Fibroblast of skin of back (primary cell): Measurements from ENCODE around the gene CA12.
"Not testable (repeated sequence)": the region's sequence is repeated elsewhere in the genome, so short reads cannot be mapped to it uniquely, and the experiment has no call there.

Experiments
- DNase-seq: peaks from one replicate; pipeline ENCODE4 v3.0.0-alpha.2; 2013

The CA12 gene

DNA sequence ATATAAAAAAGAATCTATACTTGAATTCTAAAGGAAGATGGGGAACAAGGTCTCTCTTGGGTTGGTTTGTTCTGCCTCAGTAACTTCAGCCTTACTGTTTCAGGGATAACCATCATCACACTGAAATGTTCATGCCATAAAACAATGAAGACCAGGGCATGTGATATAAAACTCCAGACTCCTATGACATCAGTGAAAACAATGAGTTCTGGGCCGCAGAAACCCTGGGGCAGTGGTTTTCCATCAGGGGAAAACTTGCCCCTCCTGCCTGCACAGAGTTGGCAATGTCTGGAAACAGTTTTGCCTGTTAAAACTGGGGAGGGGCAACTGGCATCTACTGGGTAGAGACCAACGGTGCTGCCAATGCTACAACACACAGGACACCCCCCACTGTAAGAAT lies 46.8 kb downstream of the CA12 start:
- no peak for DNase-seq

DNA sequence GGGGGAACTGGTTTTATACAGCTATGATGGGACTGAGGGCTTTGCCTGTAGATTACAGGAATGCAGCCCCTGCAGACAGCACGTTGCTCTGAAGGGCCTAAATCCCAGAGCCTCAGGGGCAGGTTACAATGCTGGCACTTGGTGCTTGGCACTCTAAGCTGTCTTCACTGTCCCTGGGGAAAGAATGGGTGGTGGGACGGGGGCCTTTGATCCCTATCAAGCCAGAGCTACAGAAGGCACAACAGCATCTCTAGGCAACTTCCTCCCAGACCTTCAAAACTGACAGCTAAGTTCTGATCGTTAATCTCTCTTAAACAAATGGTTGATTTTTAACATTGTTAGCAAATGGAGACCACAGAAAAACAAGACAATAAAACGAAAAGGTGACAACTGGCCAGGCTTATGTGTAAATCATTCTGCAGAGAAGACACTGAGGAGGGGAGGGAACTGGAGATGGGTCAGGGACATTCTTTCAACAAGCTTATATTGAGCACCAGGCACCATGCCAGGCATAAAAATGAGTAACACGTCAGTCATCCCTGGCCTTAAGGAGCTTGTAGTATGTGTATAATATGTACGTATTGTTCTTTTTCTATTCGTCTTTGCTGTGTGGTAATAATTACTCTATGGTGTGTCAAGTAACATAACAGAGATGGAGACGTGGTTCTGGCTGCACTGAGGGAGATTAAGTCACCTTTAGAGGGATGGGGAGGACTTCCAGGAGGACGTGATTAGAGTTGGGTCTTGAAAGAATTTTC lies 49.1 kb downstream of the CA12 start:
- DNase-seq = peak; percentile 97

DNA sequence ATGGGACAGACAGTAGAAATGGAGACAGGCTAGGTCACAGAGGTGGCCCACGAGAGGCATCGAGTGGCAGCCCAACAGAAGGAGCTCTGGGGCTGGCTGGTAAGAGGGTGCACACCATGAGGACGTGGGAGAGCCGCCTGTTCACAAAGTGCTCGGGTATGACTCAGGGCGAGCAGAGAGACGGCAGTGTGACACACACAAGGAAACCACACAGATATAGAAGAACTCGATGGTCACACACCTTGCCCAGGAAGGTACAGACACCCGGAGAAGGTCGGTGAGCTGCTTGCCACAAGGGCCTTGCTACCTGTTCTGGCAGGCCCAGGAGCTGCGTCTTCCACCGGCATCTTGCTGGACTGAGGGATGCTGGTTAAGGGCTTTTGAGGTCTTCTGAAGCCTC lies 50.2 kb downstream of the CA12 start:
- DNase-seq = no peak

DNA sequence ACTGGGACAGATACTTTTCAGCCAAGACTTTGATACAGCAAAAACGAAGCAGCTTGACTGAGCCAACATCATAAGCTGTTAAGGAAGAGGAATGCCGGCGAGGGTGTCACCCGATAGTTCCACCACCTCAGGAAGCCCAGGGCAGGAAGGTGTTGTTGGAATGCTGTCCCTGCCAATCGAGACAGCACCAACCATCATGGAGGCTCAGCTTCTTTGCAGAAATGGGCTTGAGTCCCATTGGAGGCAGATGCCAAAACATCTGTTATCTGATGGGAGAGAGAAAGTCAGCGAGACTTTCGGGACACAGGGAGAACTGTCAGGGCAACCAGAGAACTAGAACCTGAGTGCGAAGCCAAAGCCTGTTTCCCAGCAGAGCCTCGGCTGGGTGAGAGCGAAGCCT lies 50.7 kb downstream of the CA12 start:
- no peak for DNase-seq

DNA sequence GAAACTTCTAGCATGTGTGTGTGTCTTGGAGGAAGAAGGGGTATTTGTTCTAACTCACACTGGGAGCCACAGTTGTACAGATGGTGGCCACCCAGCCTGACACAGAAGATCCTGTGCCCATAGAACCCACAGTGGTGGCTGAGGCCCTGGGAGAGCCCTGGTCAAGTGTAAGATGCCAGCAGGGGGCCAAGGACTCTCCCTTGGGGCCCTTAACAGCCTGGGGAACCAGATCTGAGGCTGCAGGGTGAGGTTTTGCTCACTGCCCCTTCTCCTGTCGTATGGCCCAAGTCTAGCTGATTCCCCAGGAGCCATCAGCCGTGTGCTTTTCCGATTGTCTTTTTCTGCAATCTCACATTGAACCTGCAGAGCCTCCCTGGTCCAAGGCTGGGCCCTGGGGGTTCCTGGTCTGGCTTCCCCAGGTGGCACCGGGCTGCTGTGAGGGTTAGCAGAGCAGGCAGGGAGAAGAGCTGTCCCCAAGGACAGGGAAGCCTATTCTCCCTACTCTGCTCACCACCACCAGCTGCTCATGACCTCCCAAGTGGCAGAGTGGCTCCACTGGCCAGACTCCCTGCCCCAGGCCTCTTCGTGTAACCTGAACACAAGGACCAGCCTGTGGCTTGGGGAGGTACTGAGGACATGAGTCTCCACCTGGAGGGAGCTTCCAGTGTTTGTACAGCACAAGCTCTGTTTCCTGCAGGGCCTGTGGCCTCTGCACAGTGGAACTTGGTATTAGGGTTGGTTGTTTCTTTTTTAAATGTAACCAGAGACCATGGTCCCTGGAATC lies 51.9 kb downstream of the CA12 start:
- DNase-seq = no peak

DNA sequence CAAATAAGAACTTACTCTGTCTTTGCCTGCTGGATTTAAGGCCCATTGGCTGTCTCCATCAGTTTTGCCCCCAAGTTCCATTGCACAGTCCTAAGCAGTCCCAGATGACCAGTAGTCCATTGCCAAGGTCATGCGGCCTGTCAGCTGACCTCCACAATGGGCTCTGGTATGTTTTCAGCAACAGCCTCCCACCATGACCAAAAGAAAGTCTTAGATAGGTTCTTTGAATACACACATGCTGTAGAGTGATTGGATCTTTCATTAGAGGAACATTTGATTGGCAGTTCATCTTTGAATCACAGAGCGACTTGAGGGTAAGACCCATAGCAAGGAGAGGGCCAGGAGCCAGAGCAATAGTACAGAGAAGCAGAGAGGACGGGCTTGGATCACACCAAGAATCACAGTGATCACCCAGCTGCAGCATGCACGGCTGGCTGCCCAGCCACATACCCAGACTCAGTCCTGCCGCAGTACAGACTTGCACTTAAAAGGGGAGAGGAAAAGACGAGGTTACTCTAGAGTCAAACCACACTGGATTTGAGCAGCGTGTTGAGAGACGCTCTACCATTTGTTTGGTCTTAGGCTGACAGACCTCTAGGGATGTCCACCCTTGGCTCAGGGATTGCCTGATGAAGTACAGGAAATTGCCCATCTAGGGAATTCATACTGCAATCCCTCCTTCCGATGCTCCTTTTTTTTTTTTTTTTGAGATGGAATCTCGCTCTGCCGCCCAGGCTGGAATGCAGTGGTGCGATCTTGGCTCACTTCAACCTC lies 53.8 kb downstream of the CA12 start:
- no peak for DNase-seq

DNA sequence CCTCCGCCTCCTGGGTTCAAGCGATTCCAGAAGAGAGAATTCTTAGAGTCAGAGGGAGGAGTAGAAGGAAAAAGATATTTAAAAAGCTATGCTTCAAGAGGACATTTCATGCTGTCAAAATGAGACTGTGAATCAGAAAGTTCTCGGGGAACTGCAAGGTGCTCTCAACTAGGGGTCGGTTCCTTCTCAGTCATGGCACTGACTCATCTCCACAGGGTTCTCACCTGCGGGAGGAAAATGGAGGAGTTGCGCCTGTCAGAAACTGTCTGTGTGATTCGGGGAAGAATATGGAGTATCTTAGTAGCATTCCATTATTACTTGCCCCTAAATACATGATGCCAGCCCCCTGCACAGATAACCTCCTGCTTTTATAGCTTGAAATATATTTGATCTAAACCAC lies 56.9 kb downstream of the CA12 start:
- DNase-seq = no peak

DNA sequence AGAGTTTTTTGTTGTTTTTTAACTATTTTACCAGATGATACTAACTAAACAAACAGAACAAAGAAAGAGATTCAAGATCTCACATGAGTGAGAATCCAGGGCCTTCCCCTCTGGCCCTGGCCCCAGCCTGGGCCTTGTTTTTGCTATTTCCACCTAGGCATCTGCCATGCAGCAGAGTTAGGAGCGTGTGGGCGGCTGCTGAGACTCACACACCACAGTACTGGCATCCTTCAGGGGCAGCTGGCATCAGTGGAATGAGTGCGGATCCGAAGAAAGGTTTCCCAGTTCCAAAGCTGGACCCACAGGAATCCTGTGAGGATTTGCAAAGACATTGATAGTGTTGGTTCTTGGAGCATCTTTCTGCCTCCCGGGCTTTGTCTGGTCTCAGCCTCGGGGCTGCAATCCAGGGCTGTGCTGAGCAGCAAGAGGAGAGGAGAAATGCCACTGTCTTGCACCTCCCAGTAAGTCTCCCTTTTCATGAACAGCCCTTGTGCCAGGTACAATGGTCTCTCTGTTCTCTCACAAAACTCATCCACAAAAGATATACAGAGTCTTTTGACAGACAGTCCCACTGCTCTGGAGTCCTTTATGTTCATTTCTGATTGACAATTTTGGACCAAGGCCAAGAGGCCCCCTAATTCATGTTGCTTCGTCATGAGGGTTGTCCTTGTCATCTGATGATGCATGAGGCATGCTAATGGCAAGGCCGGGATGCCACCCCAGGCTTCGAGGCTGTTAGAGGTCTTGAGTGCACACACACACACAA lies 57.7 kb downstream of the CA12 start:
- DNase-seq = no peak

DNA sequence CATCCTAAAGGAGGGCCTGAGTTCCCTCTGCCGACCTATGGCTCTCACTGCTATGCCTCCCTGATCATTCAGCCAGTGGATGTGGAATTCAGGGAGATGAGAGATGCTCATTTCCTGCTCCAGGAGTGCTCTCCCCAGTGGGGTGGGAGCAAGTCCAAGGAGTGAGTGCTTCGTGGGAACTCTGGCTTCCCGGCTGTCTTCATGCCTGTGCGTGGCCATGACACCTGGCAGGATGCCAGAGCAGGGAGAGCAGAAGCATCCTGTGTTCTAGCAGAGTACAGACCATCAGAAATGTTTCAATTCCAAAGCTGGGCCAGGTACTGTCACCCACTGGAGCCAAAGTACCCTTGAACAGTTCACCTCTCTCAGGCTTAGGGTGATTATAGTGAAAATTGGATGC lies 59.1 kb downstream of the CA12 start:
- DNase-seq = peak; percentile 68

DNA sequence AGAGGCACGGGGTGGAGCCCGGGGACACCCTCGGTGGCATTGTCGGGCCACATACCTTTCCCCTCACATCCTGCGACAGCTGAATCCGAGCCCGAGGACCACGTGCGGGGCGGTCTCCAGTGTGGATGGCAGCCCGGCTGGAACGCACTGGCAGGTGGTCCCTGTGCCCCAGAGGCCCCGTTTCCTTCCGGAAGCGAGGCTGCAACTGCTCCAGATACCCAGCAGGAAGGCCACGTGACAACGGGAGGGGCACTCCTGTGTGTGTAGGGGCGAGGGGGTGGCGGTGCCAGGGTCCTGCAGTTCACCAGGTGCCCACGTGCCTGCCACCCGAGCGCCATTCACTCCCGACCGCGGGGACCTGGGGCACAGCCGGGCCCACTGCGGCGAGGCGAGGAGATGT lies 60.2 kb downstream of the CA12 start:
- DNase-seq = no peak

DNA sequence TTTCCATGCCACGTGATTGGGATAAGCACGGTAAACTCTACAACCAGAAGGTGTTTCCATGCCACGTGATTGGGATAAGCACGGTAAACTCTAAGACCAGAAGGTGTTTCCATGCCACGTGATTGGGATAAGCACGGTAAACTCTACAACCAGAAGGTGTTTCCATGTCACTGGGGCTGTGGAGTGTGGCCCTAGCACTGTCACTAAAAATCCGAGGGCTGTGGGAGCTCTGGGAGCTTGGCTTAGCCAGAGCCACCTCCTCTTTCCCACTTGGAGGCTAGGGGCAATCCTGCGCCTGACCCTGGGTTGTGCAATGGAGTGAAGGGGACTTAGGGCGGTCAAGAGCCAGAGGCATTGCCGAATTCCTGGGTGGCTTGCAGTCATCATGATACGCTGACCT lies 60.7 kb downstream of the CA12 start:
- not testable (repeated sequence) for DNase-seq

DNA sequence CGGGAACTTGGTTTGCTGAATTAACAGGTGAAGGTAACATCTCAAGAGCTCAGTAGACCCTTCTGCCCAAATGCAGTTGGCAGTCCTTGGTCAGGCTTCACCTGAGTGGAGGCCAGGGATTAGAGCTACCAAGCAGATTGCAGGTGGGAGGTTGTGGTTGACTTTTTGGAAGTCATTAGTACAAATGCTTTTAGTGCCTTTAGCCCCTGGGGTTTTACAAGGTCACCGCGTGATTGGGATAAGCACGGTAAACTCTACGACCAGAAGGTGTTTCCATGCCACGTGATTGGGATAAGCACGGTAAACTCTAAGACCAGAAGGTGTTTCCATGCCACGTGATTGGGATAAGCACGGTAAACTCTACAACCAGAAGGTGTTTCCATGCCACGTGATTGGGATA lies 61.2 kb downstream of the CA12 start:
- not testable (repeated sequence) for DNase-seq

DNA sequence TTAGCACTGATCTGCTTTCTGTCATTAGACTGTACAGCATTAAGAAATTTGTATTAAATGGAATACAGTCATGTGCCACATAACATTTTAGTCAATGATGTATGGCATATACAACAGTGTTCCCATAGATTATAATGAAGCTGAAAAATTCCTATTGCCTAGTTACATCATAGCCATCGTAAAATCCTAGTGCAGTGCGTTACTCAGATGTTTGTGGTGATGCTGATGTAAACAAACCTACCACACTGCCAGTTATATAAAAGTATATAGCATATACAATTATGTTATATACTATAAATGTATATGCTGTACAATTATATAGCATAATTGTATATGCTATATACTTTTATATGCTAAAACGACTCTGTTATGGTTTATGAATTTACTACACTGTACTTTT lies 62.6 kb downstream of the CA12 start:
- no peak for DNase-seq

DNA sequence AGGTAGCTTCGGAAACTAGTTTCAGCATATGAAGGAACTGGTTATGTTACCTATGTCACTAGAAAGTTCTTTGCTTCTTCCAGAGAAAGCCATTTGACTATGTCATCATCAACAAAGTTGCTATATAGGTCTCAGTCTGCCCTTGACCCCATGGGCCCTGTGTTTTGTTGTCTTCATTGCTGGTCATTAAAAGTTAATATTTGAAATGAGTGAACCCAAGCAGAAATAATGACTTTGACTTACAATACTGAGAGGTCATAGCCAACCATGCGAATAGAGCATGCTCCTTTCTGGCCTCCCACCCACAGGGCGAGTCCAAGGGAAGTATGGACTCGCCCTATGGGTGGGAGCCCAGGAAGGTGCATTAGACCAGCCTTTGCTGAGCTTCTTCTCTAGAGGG lies 63.3 kb downstream of the CA12 start:
- DNase-seq = no peak

DNA sequence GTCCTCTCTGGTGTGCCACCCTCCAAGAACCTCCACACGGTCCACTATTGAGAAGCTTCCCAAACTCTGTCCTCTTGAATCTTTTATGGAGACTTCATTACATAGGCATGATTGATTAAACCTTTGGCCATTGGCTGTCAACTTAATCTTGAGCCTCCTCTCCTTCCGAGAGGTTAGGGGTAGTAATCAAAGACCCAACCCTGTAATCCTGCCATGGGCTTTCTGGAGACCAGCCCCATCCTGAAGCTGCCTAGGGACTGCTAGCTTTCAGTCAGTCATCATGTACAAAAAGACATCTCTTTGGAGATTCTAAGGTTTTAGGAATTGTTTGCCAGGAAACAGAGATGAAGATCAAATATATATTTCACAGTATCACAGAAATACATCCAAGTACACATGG lies 67.2 kb downstream of the CA12 start:
- no peak for DNase-seq

DNA sequence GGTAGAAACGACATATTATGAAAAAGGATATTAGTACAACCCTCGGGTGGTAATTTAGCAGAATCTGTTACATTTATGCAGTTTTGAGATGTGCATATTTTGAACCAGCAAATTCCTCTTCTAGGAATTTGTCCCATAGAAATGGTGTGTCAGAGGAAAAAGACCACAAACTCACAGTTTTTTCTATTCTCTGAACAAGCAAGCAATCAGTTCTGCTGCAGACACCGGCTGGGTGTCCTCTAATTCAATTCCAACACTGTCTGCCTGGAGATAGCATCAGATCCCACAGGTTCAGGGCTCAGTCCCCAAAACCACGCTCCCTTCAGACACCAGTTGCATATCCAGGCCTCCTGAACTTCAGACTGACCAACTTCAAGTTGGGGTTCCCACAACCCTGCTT lies 67.8 kb downstream of the CA12 start:
- DNase-seq = no peak

DNA sequence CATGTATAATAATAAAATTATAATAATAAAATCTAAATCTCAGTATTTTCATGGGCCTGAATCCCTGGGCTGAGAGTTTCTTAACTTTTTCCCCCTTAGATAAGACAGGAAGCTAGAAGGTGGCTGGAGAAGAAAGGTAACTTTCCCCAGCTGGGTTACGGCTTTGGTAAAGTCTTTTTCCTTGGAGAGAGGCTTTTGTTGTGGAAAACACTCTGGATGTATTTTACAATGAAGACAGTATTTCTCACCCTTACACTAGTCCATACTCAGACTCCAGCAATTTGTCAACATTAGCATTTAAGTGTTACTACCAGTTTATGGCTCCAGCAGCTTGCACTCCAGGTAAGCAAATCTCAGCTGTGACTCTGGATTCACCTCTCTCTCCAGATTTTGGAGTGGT lies 69.4 kb downstream of the CA12 start:
- no peak for DNase-seq

DNA sequence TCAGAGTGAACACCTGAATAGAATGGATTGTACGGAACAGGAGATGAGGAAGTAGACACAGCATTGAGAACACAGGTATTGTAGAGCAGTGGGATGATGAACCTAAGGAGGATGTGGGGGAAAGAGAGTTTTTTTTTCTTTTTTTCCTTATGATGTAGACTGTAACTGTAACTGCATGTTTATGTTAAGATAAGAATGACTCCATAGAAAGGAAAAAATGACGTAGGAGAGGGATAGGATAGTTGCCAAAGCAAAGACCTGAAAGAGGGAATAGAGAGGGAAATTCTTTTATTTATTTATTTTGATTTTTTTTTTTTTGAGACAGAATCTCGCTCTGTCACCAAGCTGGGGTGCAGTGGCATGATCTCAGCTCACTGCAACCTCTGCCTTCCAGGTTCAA lies 71.0 kb downstream of the CA12 start:
- DNase-seq = no peak

DNA sequence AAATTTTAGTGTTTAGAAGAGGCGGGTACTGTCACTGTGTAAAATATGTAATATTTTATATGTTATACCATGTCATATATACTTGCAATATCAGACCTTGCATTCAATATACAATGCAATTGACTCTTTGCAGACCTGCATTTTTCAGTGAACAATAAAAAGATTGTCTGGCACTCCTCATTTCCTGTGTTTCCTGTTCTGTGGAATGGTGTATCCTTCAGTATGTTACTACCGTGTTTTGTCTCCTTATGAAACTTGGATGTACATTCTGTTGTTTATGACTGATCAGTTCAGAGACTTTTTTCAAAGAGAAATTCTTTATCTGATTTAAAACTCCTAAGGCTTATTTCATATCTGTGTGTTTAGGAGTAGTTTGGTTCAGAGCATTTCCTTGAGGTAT lies 72.7 kb downstream of the CA12 start:
- DNase-seq = no peak

DNA sequence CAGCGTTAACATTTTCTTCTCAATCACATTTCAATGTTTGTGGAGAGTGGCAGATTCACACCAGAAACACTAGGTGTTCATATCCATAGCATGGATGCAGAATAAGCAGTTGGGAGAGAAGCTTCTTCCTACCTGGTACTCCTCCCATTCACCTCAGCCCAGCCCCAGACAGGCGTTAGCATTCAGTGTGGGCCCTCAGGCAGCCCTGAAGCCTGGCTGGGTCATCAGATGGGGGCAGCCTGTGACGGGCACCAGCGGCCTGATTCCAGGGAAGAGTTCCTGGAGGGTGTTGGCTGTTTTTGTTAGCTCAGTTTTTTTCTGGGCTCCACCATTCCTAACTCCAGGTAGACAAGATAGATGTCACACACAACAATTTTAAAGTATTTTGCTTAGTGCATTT lies 73.2 kb downstream of the CA12 start:
- no peak for DNase-seq

DNA sequence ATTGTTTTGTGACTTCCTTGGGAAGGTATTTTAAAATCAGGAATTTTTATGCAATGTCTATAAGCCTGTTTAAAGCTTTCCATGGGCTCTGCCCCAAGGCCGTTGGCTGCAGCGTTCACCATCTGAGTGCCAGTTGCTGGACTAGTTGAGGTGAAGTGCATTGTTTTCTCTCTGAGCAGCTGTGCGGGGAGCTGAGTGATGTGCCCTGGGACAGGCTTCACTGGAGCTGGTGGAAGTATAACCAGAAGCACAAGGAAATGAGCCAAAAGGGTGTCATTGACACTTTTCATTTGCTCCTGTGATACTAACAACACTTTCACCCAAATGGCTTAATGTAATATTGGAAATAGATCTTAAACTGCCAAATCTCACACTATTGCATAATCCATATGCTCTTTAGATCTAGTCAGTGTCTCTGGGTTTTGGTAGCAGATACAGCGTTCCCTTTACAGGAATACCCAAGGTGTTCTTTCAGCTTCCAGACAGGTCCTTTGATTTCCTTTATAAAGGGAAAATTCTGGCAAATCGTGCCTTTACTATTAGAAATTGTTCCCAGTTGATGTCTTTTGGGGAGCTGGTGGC lies 75.1 kb downstream of the CA12 start:
- DNase-seq = no peak

DNA sequence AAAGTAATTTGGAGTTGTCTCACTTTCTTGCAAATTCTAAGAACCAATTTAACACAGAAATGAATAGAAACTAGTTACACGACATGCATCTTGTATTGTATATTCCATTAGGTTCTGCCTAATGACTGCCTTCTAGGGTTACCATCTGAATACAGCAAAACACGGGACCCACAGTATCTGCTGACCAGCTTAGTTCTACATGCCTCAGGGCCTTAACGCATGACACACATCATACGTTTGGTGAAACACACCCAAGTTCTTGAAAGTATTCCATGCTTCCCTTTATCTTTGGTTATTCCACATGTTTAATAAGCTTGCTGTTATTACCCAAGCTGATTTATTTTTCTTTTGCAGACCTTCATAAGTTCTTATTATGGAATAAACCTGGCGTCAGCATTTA lies 76.4 kb downstream of the CA12 start:
- DNase-seq = no peak
